ENCODE data around the gene TAF4. TPM values are rescaled to one million over a fixed set of nuclear protein-coding genes. Genes with fewer than 3 reads are reported as not detected.

TAF4 gene
- total and polyA plus RNA-seq, 2 of the 13 experiments (the other 11 are each of a cell fraction or from before 2014, with no cell fraction given): 5.9 to 12.0 TPM

GRCh38 chr20:62066983-62067433 is 1.3 kb upstream of the TAF4 start (continued):
- TF ChIP-seq HES4 (CRISPR knock-in tag; IDR thresholded peaks at IDR 0.05; ENCODE audit: borderline replicate concordance) (no peak), RELA (CRISPR knock-in tag; IDR thresholded peaks at IDR 0.05) (no peak), NAIF1 (CRISPR knock-in tag; IDR thresholded peaks at IDR 0.05; ENCODE audit: borderline replicate concordance) (0 out of 2 replicates have a peak, but pooled peaks have one; percentile 86), ZBTB7A (CRISPR knock-in tag; IDR thresholded peaks at IDR 0.05) (0 out of 2 replicates have a peak, but pooled peaks have one; percentile 46), RXRB (CRISPR knock-in tag; IDR thresholded peaks at IDR 0.05; ENCODE audit: borderline replicate concordance) (peak; percentile 79; the same call in 1 of the 2 replicates), POLR2AphosphoS5 (IDR thresholded peaks at IDR 0.05; ENCODE audit: low read depth, low read length) (peak; percentile 98), NR1H2 (CRISPR knock-in tag; IDR thresholded peaks at IDR 0.05; ENCODE audit: borderline replicate concordance, low read depth) (no peak), SPEN (CRISPR knock-in tag; IDR thresholded peaks at IDR 0.05; ENCODE audit: low read depth) (peak; percentile 67; the same call in 1 of the 2 replicates), ARNTL (CRISPR knock-in tag; IDR thresholded peaks at IDR 0.05) (0 out of 2 replicates have a peak, but pooled peaks have one; percentile 11), RBM22 (optimal IDR thresholded peaks at IDR 0.05; ENCODE audit: low read length) (no peak), E2F5 (CRISPR knock-in tag; conservative IDR thresholded peaks at IDR 0.05) (no peak), KLF11 (CRISPR knock-in tag; IDR thresholded peaks at IDR 0.05) (peak; percentile 32; the same call in 1 of the 2 replicates), KDM6A (CRISPR knock-in tag; IDR thresholded peaks at IDR 0.05; ENCODE audit: low read depth) (peak; percentile 55), ZIK1 (CRISPR knock-in tag; IDR thresholded peaks at IDR 0.05; ENCODE audit: borderline replicate concordance, low read depth) (no peak), RFX5 (IDR thresholded peaks at IDR 0.05; ENCODE audit: low read depth, low read length) (0 out of 2 replicates have a peak, but pooled peaks have one; percentile 15), ZNF550 (CRISPR knock-in tag; IDR thresholded peaks at IDR 0.05; ENCODE audit: borderline replicate concordance) (no peak), ZNF3 (CRISPR knock-in tag; IDR thresholded peaks at IDR 0.05) (no peak), ZKSCAN5 (CRISPR knock-in tag; IDR thresholded peaks at IDR 0.05) (no peak), POGZ (CRISPR knock-in tag; IDR thresholded peaks at IDR 0.05) (peak; percentile 36; the same call in 1 of the 2 replicates), TSC22D2 (CRISPR knock-in tag; IDR thresholded peaks at IDR 0.05; ENCODE audit: borderline replicate concordance) (peak; percentile 70; the same call in 1 of the 2 replicates), KMT2A (CRISPR knock-in tag; IDR thresholded peaks at IDR 0.05) (no peak), ZNF644 (CRISPR knock-in tag; IDR thresholded peaks at IDR 0.05; ENCODE audit: low read depth) (peak; percentile 23; the same call in 1 of the 2 replicates), ZBTB8A (CRISPR knock-in tag; IDR thresholded peaks at IDR 0.05; ENCODE audit: borderline replicate concordance, low read depth) (no peak), ZNF713 (CRISPR knock-in tag; IDR thresholded peaks at IDR 0.05) (no peak), TBX2 (CRISPR knock-in tag; IDR thresholded peaks at IDR 0.05; ENCODE audit: borderline replicate concordance) (peak; percentile 34; the same call in 1 of the 2 replicates), KMT2B (CRISPR knock-in tag; IDR thresholded peaks at IDR 0.05) (peak; percentile 61; the same call in 1 of the 2 replicates), TEF (CRISPR knock-in tag; IDR thresholded peaks at IDR 0.05) (0 out of 2 replicates have a peak, but pooled peaks have one; percentile 11), IKZF4 (CRISPR knock-in tag; IDR thresholded peaks at IDR 0.05; ENCODE audit: borderline replicate concordance, low read depth, not compliant biosample characterization) (no peak), ZFP36 (IDR thresholded peaks at IDR 0.05; ENCODE audit: borderline replicate concordance, low read depth, low read length, partially characterized antibody) (no peak), ZNF205 (CRISPR knock-in tag; IDR thresholded peaks at IDR 0.05) (no peak; the same call in none of the 2 replicates), RBM39 (IDR thresholded peaks at IDR 0.05; ENCODE audit: low read depth, low read length, poor library complexity, severe bottlenecking) (no peak), KLF16 (CRISPR knock-in tag; IDR thresholded peaks at IDR 0.05) (peak in 1 of 2 experiments; percentile 49; a peak in 2 of 4 replicates)

Measured in HepG2 (cell line).